GM19463 (cell line): Measurements from ENCODE around the gene AIP.

Experiments used
- ATAC-seq: cut with Tn5 transposase; IDR thresholded peaks from one replicate; pipeline ENCODE4 v1.9.1; 2021; ENCODE audit warnings: mild to moderate bottlenecking, moderate library complexity; ENCODE audit not compliant: unreplicated experiment

AIP gene

GRCh38 chr11:67482827-67483798 lies at the start of gene AIP:
Gene AIP (plus strand): TSS chr11:67483026. CDS start chr11:67483159, 133 bp downstream.
- peak; percentile 59 for ATAC-seq

- no peak for ATAC-seq
These were observed 49.1 kb upstream of the AIP start for GRCh38 chr11:67433536-67434394.

GRCh38 chr11:67434395-67434881 lies 48.4 kb upstream of the AIP start:
- ATAC-seq, result no peak

GRCh38 chr11:67435031-67435726 lies 47.6 kb upstream of the AIP start:
- ATAC-seq, result no peak

- ATAC-seq, result no peak
These were observed 46.9 kb upstream of the AIP start for GRCh38 chr11:67435727-67436458.

- ATAC-seq, result peak; percentile 55
These were observed 46.3 kb upstream of the AIP start for GRCh38 chr11:67436459-67437081.

GRCh38 chr11:67437082-67437808 lies 45.6 kb upstream of the AIP start, which contains the start of gene PTPRCAP:
Gene PTPRCAP (minus strand): TSS chr11:67437682. CDS start chr11:67437619, 63 bp downstream.
- peak; percentile 32 for ATAC-seq

GRCh38 chr11:67437809-67438157 lies 45.0 kb upstream of the AIP start:
- ATAC-seq, result no peak

- ATAC-seq, result no peak
These were observed 44.5 kb upstream of the AIP start for GRCh38 chr11:67438158-67438902.

- no peak for ATAC-seq
These were observed 43.3 kb upstream of the AIP start for GRCh38 chr11:67439321-67440228.

GRCh38 chr11:67440229-67441097 lies 42.4 kb upstream of the AIP start:
- no peak for ATAC-seq

GRCh38 chr11:67441098-67441563 lies 41.7 kb upstream of the AIP start:
- ATAC-seq, result no peak

GRCh38 chr11:67441731-67442351 lies 41.0 kb upstream of the AIP start:
- no peak for ATAC-seq

GRCh38 chr11:67442504-67443404 lies 40.1 kb upstream of the AIP start:
- ATAC-seq, result no peak

GRCh38 chr11:67445515-67445914 lies 37.3 kb upstream of the AIP start:
- ATAC-seq, result no peak
